Caco-2 (cell line): ENCODE data around the gene HSD17B2. TPM values are rescaled to one million over a fixed set of nuclear protein-coding genes. Genes with fewer than 3 reads are reported as not detected.

Experiments
- BruUV-seq: library from RNA; stranded (reverse); fragments of 400-500 nt; replicated peaks from 2 replicates; lab custom pipeline; 2021; lab: Mats Ljungman, UMichigan
- CTCF ChIA-PET: fragments of 300-600 bp; sonication (Branson Sonifier 250); formaldehyde crosslinking; loops from one replicate; lab custom pipeline; 2022; ENCODE audit warnings: antibody characterized with exemption; lab: Charles Lee
- POLR2A ChIA-PET: fragments of 300-600 bp; sonication (Branson Sonifier 250); formaldehyde crosslinking; loops from one replicate; lab custom pipeline; 2022; ENCODE audit warnings: antibody characterized with exemption; lab: Charles Lee
- DNase-seq, 2 experiments: peaks; one replicate each; pipeline versions ENCODE4 v3.0.0 to v3.0.0-alpha.2; 2020 to 2022
- H3K27me3 ChIP-seq: replicated peaks from 2 replicates; pipeline ENCODE4 v1.6.0; 2011; ENCODE audit warnings: low read length; ENCODE audit not compliant: control insufficient read depth, insufficient read depth
- H3K36me3 ChIP-seq: 2 replicates; pipeline ENCODE4 v1.5.1; 2011; ENCODE audit warnings: low read length; ENCODE audit not compliant: control insufficient read depth, insufficient read depth
- H3K4me1 ChIP-seq: fragments of 250-450 bp; sonication (Bioruptor Pico); 2 replicates; pipeline ENCODE4 v1.5.1; 2020; ENCODE audit warnings: mild to moderate bottlenecking
- H3K4me3 ChIP-seq: 2 replicates; pipeline ENCODE4 v1.5.1; 2011; ENCODE audit warnings: low read depth, mild to moderate bottlenecking, control low read depth, low read length
- H3K9me3 ChIP-seq: fragments of 250-450 bp; sonication (Bioruptor Pico); 2 replicates; pipeline ENCODE4 v1.5.1; 2020; ENCODE audit warnings: mild to moderate bottlenecking, moderate library complexity
- H3K27ac Mint-ChIP-seq: one replicate; pipeline ENCODE4 v1.8.0; 2022; ENCODE audit warnings: mixed read lengths; ENCODE audit not compliant: unreplicated experiment
- H3K27me3 Mint-ChIP-seq: one replicate; pipeline ENCODE4 v1.8.0; 2022; ENCODE audit warnings: mixed read lengths; ENCODE audit not compliant: insufficient read depth, unreplicated experiment
- H3K36me3 Mint-ChIP-seq: one replicate; pipeline ENCODE4 v1.8.0; 2022; ENCODE audit warnings: mild to moderate bottlenecking, mixed read lengths; ENCODE audit not compliant: insufficient read depth, unreplicated experiment
- H3K4me1 Mint-ChIP-seq: one replicate; pipeline ENCODE4 v1.8.0; 2022; ENCODE audit warnings: low read depth, mixed read lengths; ENCODE audit not compliant: unreplicated experiment
- H3K4me3 Mint-ChIP-seq: one replicate; pipeline ENCODE4 v1.8.0; 2022; ENCODE audit warnings: mild to moderate bottlenecking, moderate library complexity, mixed read lengths; ENCODE audit not compliant: unreplicated experiment
- H3K9me3 Mint-ChIP-seq: one replicate; pipeline ENCODE4 v1.8.0; 2022; ENCODE audit warnings: mixed read lengths; ENCODE audit not compliant: unreplicated experiment
- intact Hi-C: fragments of 100-400 bp; cut with micrococcal nuclease; formaldehyde crosslinking; loops from one replicate; pipeline ENCODE4 v1.10.0; 2022; ENCODE audit not compliant: unreplicated experiment
- total RNA-seq: library from RNA; stranded (reverse); gene quantifications from 2 replicates; pipeline ENCODE4 v1.2.3, GENCODE V29; 2022
- TF ChIP-seq, protein P1 (sequence below), 2 experiments: fragments of 200-600 bp in 1 of 2; IDR thresholded peaks; 1 replicate in 1 of 2; 2 replicates in 1 of 2; pipeline versions ENCODE4 v1.5.1 to v1.8.0; 2011 to 2022; ENCODE audit warnings: antibody characterized with exemption in 1 of 2, control low read depth in 1 of 2, inconsistent platforms in 1 of 2, low read depth in 1 of 2, low read length in 1 of 2, mild to moderate bottlenecking in 1 of 2, moderate library complexity in 1 of 2; ENCODE audit not compliant: insufficient read depth in 1 of 2, severe bottlenecking in 1 of 2, unreplicated experiment in 1 of 2

The HSD17B2 gene
- total RNA-seq, 1 experiment from 2014 or later: 5.1 TPM

DNA sequence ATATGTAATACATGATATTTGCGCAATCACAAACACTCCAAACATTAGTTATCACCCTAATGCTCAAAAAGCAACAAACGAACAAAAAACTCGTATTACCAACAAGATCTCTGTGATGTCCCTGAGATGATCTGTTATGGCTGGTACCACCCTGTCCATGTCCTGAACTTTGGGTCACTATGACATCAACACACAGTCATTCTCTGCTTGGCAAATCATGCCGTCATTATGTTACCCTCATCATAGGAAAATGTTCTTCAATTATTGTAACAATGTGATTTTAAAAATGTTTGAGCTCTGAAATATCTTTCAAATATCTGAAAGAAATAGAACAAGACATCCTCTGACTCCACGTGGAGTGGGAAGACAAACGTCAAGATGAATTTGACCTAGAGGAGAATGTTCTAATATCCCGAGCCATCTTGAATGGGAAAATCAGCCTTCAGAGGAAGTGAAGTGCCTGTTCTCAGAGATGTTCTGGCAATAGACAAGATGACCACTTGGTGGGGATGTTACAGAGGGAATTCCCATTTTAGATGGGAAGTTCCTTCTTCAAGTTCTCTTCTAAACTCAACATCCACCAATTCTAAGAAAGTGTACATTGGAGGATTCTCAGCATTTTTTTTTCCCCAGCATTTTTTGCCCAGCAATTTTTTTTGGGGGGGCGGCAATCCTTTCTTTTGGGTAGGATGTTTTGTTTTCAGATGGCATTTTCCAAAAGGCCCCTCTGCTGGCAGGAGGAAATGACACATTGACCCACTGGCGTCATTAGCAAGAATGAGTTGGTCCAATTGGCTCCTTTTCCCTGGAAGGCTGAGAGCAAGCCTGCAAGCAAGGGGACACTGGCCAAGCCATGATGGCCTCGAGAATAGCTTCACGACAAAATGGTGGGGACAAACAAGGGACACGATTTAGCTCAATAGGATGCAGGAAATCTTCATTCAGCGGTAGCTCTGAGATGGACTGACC, 3.7 kb upstream of the HSD17B2 start:
- ChIA-PET CTCF (interaction anchor here (0.6 to 5.3 kb wide), 6 partner anchors 12 to 199 kb away, joined by 3 to 42 read pairs (median 3); no protein-coding TSS in a partner anchor), POLR2A (no interaction called here)
- BruUV-seq: no TSS peak
- Mint-ChIP-seq H3K4me3 (no peak overlapping the region), H3K9me3 (no peaks in the 10 kb centered on the region), H3K27me3 (no peaks in the 10 kb centered on the region), H3K27ac (no peak overlapping the region), H3K4me1 (peaks cover 32% of the 10 kb centered on the region), H3K36me3 (no peaks in the 10 kb centered on the region)
- intact Hi-C loops: loop anchor here (1.0 kb wide), 3 partner anchors 31 to 199 kb away; no protein-coding TSS in a partner anchor
- TF ChIP-seq, protein P1, sequence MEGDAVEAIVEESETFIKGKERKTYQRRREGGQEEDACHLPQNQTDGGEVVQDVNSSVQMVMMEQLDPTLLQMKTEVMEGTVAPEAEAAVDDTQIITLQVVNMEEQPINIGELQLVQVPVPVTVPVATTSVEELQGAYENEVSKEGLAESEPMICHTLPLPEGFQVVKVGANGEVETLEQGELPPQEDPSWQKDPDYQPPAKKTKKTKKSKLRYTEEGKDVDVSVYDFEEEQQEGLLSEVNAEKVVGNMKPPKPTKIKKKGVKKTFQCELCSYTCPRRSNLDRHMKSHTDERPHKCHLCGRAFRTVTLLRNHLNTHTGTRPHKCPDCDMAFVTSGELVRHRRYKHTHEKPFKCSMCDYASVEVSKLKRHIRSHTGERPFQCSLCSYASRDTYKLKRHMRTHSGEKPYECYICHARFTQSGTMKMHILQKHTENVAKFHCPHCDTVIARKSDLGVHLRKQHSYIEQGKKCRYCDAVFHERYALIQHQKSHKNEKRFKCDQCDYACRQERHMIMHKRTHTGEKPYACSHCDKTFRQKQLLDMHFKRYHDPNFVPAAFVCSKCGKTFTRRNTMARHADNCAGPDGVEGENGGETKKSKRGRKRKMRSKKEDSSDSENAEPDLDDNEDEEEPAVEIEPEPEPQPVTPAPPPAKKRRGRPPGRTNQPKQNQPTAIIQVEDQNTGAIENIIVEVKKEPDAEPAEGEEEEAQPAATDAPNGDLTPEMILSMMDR (IDR thresholded peaks at IDR 0.05; ENCODE audit: insufficient read depth in 1 of 2, low read depth in 1 of 2, low read length in 1 of 2, severe bottlenecking in 1 of 2, unreplicated experiment in 1 of 2): peak; percentile 80 to 87
- H3K27me3 ChIP-seq: no peaks in the 10 kb centered on the region
- no peaks in the 10 kb centered on the region for H3K9me3 ChIP-seq
- H3K4me3 ChIP-seq: no peak overlapping the region
- peak in 1 of 2 experiments; percentile 70 for DNase-seq
- peaks cover 24% of the 10 kb centered on the region for H3K4me1 ChIP-seq
- H3K36me3 ChIP-seq: no peaks in the 10 kb centered on the region

DNA sequence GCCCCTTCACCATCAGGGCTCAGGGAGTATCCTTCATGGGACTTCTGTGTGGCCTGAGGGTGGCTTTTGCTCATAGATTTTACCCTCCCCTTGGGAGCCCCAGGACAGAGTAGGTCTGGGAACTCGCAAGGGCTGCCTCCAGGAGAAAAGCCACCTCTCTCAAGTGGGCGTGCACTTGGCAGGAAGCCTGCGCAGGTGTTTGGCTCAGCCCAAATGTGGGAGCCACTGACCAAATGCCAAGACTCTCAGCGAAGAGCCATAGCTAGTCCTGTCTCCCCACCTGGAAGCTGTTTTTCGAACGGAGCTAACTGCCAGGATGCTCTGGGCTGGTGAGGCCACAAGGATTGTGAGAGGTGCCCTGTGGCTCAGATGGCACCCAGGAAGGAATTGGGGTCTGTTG, 2.0 kb upstream of the HSD17B2 start:
- intact Hi-C loops: no loop called here
- Histone ChIP-seq H3K27me3 (no peaks in the 10 kb centered on the region), H3K4me1 (peaks cover 28% of the 10 kb centered on the region), H3K4me3 (no peak overlapping the region), H3K9me3 (no peaks in the 10 kb centered on the region), H3K36me3 (no peaks in the 10 kb centered on the region)
- no peaks in the 10 kb centered on the region for H3K9me3 Mint-ChIP-seq
- no peaks in the 10 kb centered on the region for H3K36me3 Mint-ChIP-seq
- no peak overlapping the region for H3K27ac Mint-ChIP-seq
- DNase-seq: no peak
- POLR2A ChIA-PET: no interaction called here
- TF ChIP-seq, protein P1 (IDR thresholded peaks at IDR 0.05; ENCODE audit: insufficient read depth in 1 of 2, low read depth in 1 of 2, low read length in 1 of 2, severe bottlenecking in 1 of 2, unreplicated experiment in 1 of 2): no peak
- CTCF ChIA-PET: interaction anchor here (0.7 to 5.3 kb wide), 3 partner anchors 24 to 202 kb away, joined by 3 to 42 read pairs (median 4); no protein-coding TSS in a partner anchor
- no peak overlapping the region for H3K4me3 Mint-ChIP-seq
- H3K4me1 Mint-ChIP-seq: peaks cover 33% of the 10 kb centered on the region
- no peaks in the 10 kb centered on the region for H3K27me3 Mint-ChIP-seq
- BruUV-seq: no TSS peak

DNA sequence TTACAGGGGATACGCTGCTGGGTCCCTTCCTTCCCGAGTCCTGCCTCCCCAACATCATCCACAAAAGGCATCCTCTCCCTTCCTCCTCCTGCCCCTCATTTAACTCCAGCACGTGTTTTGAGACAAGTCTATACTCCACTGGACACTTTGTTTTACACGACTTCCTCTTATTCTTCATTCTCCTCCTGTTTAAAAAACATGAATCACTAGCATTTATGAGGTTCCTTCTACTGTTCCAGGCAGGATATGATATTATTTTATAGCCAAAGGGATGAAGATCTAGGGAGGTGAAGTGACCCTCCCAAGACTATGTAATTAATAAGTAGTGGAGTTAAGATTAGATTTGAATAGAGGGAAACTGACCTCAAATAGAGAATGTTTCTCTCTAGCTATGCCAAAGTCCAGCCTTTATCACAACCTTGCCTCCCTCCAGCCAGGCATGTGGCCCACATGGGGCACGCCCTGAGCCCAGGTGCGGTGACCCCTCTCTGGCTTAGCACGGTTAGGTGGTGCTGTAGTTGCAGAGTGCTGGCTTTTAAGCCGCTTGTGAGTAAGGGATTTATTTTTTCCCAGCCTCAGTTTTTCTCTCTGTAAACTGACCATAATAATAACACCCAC, 1.3 kb upstream of the HSD17B2 start:
- H3K4me3 ChIP-seq: no peak overlapping the region
- no peaks in the 10 kb centered on the region for H3K27me3 Mint-ChIP-seq
- H3K9me3 Mint-ChIP-seq: no peaks in the 10 kb centered on the region
- H3K4me1 Mint-ChIP-seq: peaks cover 39% of the 10 kb centered on the region
- ChIA-PET CTCF (interaction anchor here (1.1 to 5.3 kb wide), 2 partner anchors 26 to 197 kb away, joined by 5 to 42 read pairs; no protein-coding TSS in a partner anchor), POLR2A (no interaction called here)
- H3K36me3 ChIP-seq: no peaks in the 10 kb centered on the region
- DNase-seq: no peak
- H3K9me3 ChIP-seq: no peaks in the 10 kb centered on the region
- intact Hi-C loops: no loop called here
- no peaks in the 10 kb centered on the region for H3K27me3 ChIP-seq
- no peak overlapping the region for H3K4me3 Mint-ChIP-seq
- TF ChIP-seq, protein P1 (IDR thresholded peaks at IDR 0.05; ENCODE audit: insufficient read depth in 1 of 2, low read depth in 1 of 2, low read length in 1 of 2, severe bottlenecking in 1 of 2, unreplicated experiment in 1 of 2): no peak
- H3K36me3 Mint-ChIP-seq: no peaks in the 10 kb centered on the region
- no TSS peak for BruUV-seq
- peaks cover 28% of the 10 kb centered on the region for H3K4me1 ChIP-seq
- peak overlapping the region; percentile 21 for H3K27ac Mint-ChIP-seq
